Osteocyte (in vitro differentiated cells): ENCODE measurements around the gene UROC1. TPM values are rescaled to one million over a fixed set of nuclear protein-coding genes. Genes with fewer than 3 reads are reported as not detected.
A peak's percentile ranks its signal among the peaks of the same experiment; 100 is the strongest.

Experiments
- DNase-seq: peaks from one replicate; pipeline ENCODE4 v3.0.0; 2021; ENCODE audit warnings: mixed read lengths; ENCODE audit not compliant: unreplicated experiment; ENCODE audit errors: extremely low spot score
- H3K27ac Mint-ChIP-seq: one replicate; pipeline ENCODE4 v1.8.0; 2021; ENCODE audit warnings: mild to moderate bottlenecking, mixed read lengths; ENCODE audit not compliant: unreplicated experiment
- H3K27me3 Mint-ChIP-seq: one replicate; pipeline ENCODE4 v1.8.0; 2021; ENCODE audit warnings: mixed read lengths; ENCODE audit not compliant: unreplicated experiment
- H3K36me3 Mint-ChIP-seq: one replicate; pipeline ENCODE4 v1.8.0; 2021; ENCODE audit warnings: mixed read lengths; ENCODE audit not compliant: unreplicated experiment
- H3K4me1 Mint-ChIP-seq: one replicate; pipeline ENCODE4 v1.8.0; 2021; ENCODE audit warnings: mixed read lengths; ENCODE audit not compliant: unreplicated experiment
- H3K4me3 Mint-ChIP-seq: one replicate; pipeline ENCODE4 v1.8.0; 2021; ENCODE audit warnings: mild to moderate bottlenecking, moderate library complexity, mixed read lengths; ENCODE audit not compliant: unreplicated experiment
- H3K9me3 Mint-ChIP-seq: one replicate; pipeline ENCODE4 v1.8.0; 2021; ENCODE audit warnings: mixed read lengths; ENCODE audit not compliant: unreplicated experiment
- total RNA-seq: library from RNA; stranded (reverse); gene quantifications from 2 replicates; pipeline ENCODE4 v1.2.1, GENCODE V29; 2021
- TF ChIP-seq, protein P1 (sequence below): fragments of 200-600 bp; sonication (generic); IDR thresholded peaks from 2 replicates; pipeline ENCODE4 v1.5.0; 2021; ENCODE audit warnings: antibody characterized with exemption, mild to moderate bottlenecking, moderate library complexity

UROC1 gene
- total RNA-seq, 1 donor from 2014 or later = not detected

DNA sequence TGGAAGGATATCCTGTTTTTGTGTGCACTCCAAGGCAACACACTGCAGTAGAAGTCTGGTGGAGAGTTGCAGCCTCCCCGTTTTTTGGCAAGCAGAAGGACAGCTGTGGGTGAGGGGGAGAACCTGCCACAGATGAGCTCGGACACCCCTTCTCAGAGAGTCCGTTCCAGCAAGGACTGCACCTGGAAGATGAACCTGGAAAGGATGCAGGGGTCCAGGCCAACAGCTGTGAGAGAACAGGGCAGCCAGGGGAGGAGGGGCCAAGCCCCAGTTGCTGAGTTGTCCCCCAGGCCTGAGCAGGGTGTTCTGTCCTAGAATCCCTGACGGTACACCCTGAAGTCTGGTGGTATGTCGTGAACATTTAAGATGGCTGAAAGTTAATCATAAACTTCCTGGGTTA, 72.1 kb downstream of the UROC1 start:
- no peaks in the 10 kb centered on the region for H3K9me3 Mint-ChIP-seq
- H3K27me3 Mint-ChIP-seq = no peaks in the 10 kb centered on the region
- no peak overlapping the region for H3K4me3 Mint-ChIP-seq
- H3K27ac Mint-ChIP-seq = no peak overlapping the region
- TF ChIP-seq, protein P1, sequence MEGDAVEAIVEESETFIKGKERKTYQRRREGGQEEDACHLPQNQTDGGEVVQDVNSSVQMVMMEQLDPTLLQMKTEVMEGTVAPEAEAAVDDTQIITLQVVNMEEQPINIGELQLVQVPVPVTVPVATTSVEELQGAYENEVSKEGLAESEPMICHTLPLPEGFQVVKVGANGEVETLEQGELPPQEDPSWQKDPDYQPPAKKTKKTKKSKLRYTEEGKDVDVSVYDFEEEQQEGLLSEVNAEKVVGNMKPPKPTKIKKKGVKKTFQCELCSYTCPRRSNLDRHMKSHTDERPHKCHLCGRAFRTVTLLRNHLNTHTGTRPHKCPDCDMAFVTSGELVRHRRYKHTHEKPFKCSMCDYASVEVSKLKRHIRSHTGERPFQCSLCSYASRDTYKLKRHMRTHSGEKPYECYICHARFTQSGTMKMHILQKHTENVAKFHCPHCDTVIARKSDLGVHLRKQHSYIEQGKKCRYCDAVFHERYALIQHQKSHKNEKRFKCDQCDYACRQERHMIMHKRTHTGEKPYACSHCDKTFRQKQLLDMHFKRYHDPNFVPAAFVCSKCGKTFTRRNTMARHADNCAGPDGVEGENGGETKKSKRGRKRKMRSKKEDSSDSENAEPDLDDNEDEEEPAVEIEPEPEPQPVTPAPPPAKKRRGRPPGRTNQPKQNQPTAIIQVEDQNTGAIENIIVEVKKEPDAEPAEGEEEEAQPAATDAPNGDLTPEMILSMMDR = no peak
- peaks cover 3% of the 10 kb centered on the region for H3K4me1 Mint-ChIP-seq
- peaks cover 13% of the 10 kb centered on the region for H3K36me3 Mint-ChIP-seq
- DNase-seq = peak; percentile 69

DNA sequence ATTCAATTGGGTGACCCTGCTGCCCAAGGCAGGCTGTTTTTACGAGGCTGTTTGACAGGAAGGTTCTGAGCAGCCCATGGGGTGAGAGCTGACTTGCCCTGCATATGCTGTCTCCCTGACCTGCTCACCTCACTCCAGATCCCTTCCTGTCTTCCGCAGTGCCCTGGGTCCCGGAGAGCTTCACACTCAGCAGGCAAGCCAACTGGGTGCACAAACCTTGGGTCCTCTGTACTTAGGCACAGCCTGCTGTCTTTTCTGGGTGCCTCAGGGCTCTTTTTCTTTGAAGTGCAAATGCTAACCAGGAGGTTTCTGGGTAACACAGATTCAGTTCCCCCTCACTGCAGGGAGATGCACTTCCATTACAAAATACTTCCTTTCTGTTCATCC, 74.7 kb downstream of the UROC1 start:
- Mint-ChIP-seq H3K9me3 (no peaks in the 10 kb centered on the region), H3K27me3 (no peaks in the 10 kb centered on the region), H3K36me3 (peaks cover 7% of the 10 kb centered on the region), H3K4me1 (peaks cover 5% of the 10 kb centered on the region), H3K4me3 (no peak overlapping the region), H3K27ac (no peak overlapping the region)
- peak; percentile 53 for DNase-seq
- TF ChIP-seq, protein P1 = no peak

DNA sequence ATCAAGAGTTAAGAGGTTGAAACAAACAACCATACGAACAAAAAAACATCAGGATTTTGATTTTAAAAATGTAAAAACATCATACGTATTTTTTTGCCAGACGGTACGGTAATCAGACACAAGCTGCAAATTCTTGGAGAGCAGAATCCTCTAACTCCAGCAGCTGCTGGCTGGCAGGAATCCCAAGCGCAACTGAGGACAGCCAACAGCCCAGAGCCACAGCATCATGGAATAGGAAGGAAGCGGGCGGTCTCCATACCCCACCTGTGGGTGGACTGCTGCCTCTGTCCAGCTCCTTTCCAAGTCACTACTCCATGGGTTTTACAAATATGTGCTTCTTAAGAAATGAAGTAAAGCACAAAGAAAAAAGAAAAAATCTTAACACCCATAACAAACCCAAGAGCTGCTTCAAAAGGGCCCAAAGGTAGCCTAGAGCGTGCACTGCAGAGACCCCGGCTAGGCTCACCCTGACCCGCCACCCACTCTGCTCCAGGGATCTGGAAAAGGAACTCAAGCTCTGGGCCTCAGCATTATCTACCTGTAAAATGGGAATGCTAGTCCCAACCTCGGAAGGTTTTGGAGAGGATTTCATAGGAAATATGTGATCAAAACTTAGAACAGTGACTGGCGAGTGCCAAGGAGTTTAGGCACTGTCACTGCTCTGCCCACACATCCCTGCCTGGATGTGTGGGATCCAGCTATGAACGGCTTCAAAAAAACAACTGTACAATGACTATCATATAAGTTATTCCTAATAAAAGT, 75.3 kb downstream of the UROC1 start:
- Mint-ChIP-seq H3K27me3 (no peaks in the 10 kb centered on the region), H3K27ac (no peak overlapping the region), H3K9me3 (no peaks in the 10 kb centered on the region), H3K36me3 (peaks cover 9% of the 10 kb centered on the region), H3K4me3 (no peak overlapping the region), H3K4me1 (peaks cover 5% of the 10 kb centered on the region)
- DNase-seq = peak; percentile 48
- TF ChIP-seq, protein P1 = no peak

DNA sequence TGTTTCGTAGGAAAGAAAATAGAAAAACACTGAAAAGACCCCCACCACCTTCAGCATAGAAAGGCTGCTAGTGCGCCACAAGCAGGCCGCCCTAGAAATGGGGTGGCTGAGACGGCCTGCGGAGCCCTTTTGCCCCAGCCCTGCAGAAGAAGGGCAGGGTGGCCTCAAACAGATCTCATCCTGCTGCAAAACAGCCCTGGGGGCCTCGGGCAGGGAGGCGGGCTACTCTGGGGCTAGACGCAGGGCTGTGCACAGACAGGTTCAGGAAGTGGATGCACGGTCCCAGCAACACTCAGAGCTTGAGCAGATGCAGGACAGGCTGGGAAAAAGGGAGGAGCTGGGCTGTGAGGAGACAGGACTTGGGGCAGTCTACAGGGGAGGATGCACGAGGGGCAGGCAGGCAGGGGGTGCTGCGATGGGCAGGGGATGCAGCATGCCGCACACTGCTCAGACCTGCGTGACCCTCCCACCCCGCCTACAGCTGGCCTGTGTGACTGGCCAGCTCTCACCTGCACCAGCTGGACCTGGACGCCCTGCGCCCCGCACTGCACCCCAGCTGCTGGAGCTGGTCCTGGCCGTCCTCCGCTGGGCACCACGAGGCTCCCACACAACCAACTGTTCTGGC, 76.2 kb downstream of the UROC1 start:
- Mint-ChIP-seq H3K4me1 (peaks cover 1% of the 10 kb centered on the region), H3K4me3 (no peak overlapping the region), H3K27ac (no peak overlapping the region), H3K9me3 (no peaks in the 10 kb centered on the region), H3K36me3 (peaks cover 12% of the 10 kb centered on the region), H3K27me3 (no peaks in the 10 kb centered on the region)
- TF ChIP-seq, protein P1 = no peak
- peak; percentile 83 for DNase-seq

DNA sequence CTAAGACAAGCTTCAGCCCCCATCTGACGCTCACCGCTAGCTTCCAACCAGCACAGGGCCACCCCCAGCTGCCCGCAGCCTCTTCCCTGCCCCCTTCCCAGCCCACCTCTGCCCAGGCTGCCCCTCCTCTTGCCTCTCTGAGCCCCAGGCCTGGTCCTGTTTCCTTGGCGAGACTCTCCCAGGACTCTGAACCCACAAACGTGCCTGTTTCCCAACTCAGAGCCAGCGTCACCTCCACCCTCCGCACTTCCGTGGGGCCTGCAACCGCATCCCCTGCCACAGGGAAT, 76.9 kb downstream of the UROC1 start:
- H3K27me3 Mint-ChIP-seq = no peaks in the 10 kb centered on the region
- H3K4me1 Mint-ChIP-seq = peaks cover 1% of the 10 kb centered on the region
- no peaks in the 10 kb centered on the region for H3K9me3 Mint-ChIP-seq
- peaks cover 12% of the 10 kb centered on the region for H3K36me3 Mint-ChIP-seq
- no peak overlapping the region for H3K4me3 Mint-ChIP-seq
- H3K27ac Mint-ChIP-seq = no peak overlapping the region
- DNase-seq = peak; percentile 73
- TF ChIP-seq, protein P1 = no peak
